Fibroblast of pulmonary artery (primary cell): ENCODE measurements around the gene SAMD11.
"Not testable (repeated sequence)": the region's sequence is repeated elsewhere in the genome, so short reads cannot be mapped to it uniquely, and the experiment has no call there.

ENCODE experiments used
- DNase-seq: peaks from one replicate; pipeline ENCODE4 v3.0.0-alpha.2; 2010; ENCODE audit warnings: low read depth
- H3K4me3 ChIP-seq: replicated peaks from 2 replicates; pipeline ENCODE4 v1.5.1; 2011; ENCODE audit warnings: low read depth, mild to moderate bottlenecking, control low read depth, low read length, moderate library complexity
- CTCF ChIP-seq: IDR thresholded peaks from 2 replicates; pipeline ENCODE4 v1.5.1; 2011; ENCODE audit warnings: mild to moderate bottlenecking, control low read depth, low read length, inconsistent platforms; ENCODE audit errors: missing control alignments

The SAMD11 gene

GRCh38 chr1:923131-923990 is at the start of gene SAMD11:
SAMD11 (plus strand) TSS chr1:923923; CDS start chr1:924432, 509 bp downstream.
- H3K4me3 ChIP-seq = peak within 1 kb of the TSS; percentile 31
- no peak for TF ChIP-seq CTCF
- DNase-seq = peak; percentile 77

- H3K4me3 ChIP-seq, DNase-seq: not testable (repeated sequence)
These were observed 47.1 kb upstream of the SAMD11 start for GRCh38 chr1:876428-877208.

GRCh38 chr1:877209-877986 is 46.3 kb upstream of the SAMD11 start:
- not testable (repeated sequence) for H3K4me3 ChIP-seq, DNase-seq

- DNase-seq, H3K4me3 ChIP-seq: not testable (repeated sequence)
These were observed 43.2 kb upstream of the SAMD11 start for GRCh38 chr1:880511-880910.

- DNase-seq, H3K4me3 ChIP-seq: not testable (repeated sequence)
These were observed 42.8 kb upstream of the SAMD11 start for GRCh38 chr1:880915-881314.

- no peak overlapping the region for H3K4me3 ChIP-seq
- no peak for TF ChIP-seq CTCF
- no peak for DNase-seq
These were observed 37.4 kb upstream of the SAMD11 start for GRCh38 chr1:886311-886710.

- no peak for DNase-seq
- TF ChIP-seq CTCF = no peak
- no peak overlapping the region for H3K4me3 ChIP-seq
These were observed 37.0 kb upstream of the SAMD11 start for GRCh38 chr1:886760-887159.

- H3K4me3 ChIP-seq = no peak overlapping the region
- DNase-seq = no peak
- no peak for TF ChIP-seq CTCF
These were observed 35.4 kb upstream of the SAMD11 start for GRCh38 chr1:888297-888696.

GRCh38 chr1:889774-890173 is 33.9 kb upstream of the SAMD11 start:
- DNase-seq, H3K4me3 ChIP-seq: not testable (repeated sequence)

- not testable (repeated sequence) for H3K4me3 ChIP-seq, DNase-seq
These were observed 33.5 kb upstream of the SAMD11 start for GRCh38 chr1:890234-890633.
